ENCODE data around the gene NDST1.

GRCh38 chr5:150481972-150482406 is 25.9 kb upstream of the NDST1 start:
- TF ChIP-seq CTCF (IDR thresholded peaks at IDR 0.05) (no peak), POLR2A (IDR thresholded peaks at IDR 0.05) (no peak)
